NB4 (cell line): ENCODE results near the gene NRL.

Experiments used
- CTCF ChIP-seq: IDR thresholded peaks from one replicate; pipeline ENCODE4 v1.5.1; 2012; ENCODE audit warnings: low read depth, low read length
- MAX ChIP-seq: IDR thresholded peaks from 2 replicates; pipeline ENCODE4 v1.6.1; 2011; ENCODE audit warnings: low read depth, low read length

- TF ChIP-seq CTCF (no peak), MAX (no peak)
Observed at GRCh38 chr14:24119691-24120090, 4.9 kb upstream of the NRL start.
